ENCODE measurements around the gene MAP2K4. TPM values are rescaled to one million over a fixed set of nuclear protein-coding genes. Genes with fewer than 3 reads are reported as not detected.

Gene MAP2K4
- total and polyA plus RNA-seq, 2 of the 8 experiments (the other 6 are each of a cell fraction or from before 2014, with no cell fraction given) = 14.2 to 37.3 TPM

DNA sequence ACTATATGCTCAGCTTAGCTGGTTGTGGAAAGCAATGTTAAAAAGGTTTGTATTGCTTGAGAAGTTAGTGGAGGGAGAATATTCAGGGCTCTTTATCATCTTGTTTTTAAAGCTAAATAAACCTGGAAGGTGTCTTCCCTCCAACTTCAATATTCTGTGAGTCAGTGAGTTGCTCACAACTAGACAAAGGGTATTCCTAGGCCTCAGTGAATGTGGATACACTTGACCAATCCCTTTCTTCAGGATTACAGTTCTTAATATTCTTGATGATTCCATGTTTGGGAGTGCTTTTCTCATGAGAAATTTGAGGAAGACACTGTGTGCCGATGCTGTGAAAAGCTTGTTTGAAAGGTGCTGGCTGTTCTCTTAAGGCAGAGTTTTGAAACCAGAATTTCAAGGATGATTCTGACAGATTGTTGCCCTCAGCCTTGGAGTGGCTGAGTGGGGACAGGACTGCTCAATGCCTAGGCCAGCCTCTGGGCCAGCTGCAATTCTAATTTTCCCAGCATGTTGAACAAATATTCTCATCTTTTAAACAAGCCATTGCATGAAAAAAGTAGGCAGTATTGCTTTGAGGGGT lies 30.1 kb downstream of the MAP2K4 start (continued):
- TF ChIP-seq POLR2AphosphoS5 (IDR thresholded peaks at IDR 0.05; ENCODE audit: low read depth, low read length) (no peak), HDAC2 (IDR thresholded peaks at IDR 0.05; ENCODE audit: borderline replicate concordance in 1 of 2, low read depth in 2 of 2, low read length in 2 of 2) (no peak), EZH2 (IDR thresholded peaks at IDR 0.05; ENCODE audit: low read depth, low read length, severe bottlenecking) (no peak)
- TF ChIP-seq, protein P1, sequence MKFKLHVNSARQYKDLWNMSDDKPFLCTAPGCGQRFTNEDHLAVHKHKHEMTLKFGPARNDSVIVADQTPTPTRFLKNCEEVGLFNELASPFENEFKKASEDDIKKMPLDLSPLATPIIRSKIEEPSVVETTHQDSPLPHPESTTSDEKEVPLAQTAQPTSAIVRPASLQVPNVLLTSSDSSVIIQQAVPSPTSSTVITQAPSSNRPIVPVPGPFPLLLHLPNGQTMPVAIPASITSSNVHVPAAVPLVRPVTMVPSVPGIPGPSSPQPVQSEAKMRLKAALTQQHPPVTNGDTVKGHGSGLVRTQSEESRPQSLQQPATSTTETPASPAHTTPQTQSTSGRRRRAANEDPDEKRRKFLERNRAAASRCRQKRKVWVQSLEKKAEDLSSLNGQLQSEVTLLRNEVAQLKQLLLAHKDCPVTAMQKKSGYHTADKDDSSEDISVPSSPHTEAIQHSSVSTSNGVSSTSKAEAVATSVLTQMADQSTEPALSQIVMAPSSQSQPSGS (IDR thresholded peaks at IDR 0.05; ENCODE audit: low read length) = no peak
